ENCODE measurements around the gene ASRGL1.

The ASRGL1 gene

GRCh38 chr11:62337303-62338181 lies at the start of gene ASRGL1:
ASRGL1 (plus strand) TSS chr11:62337448; CDS start chr11:62337978, 530 bp downstream.
- no peak for TF ChIP-seq CTCF (IDR thresholded peaks at IDR 0.05; ENCODE audit: low read depth, low read length)
- DNase-seq (ENCODE audit: extremely low read depth, low read depth): no peak

DNA sequence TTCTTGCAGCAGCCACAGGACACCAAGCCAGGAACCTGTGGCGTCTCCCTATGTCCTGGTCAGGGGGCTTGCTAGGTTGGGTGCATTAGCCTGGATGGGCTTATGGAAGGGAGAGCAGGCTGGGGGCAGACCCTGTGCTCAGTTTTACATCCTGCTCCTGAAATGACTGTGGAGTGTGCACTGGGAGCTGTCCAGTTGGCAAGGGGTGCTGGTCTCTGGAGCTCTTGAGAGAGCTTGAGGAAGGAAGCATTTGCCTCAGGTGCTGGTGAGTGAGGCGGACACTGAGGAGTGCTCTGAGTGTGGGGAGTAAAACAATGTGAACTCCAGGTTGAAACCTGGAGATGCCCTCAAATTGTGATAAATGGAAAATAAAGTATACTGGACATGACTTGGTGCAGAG lies 41.7 kb upstream of the ASRGL1 start:
- DNase-seq (ENCODE audit: extremely low read depth, low read depth): no peak
- no peak for TF ChIP-seq CTCF (IDR thresholded peaks at IDR 0.05; ENCODE audit: low read depth, low read length)

- no peak for TF ChIP-seq CTCF (IDR thresholded peaks at IDR 0.05; ENCODE audit: low read depth, low read length)
- no peak for DNase-seq (ENCODE audit: extremely low read depth, low read depth)
These were observed 38.3 kb upstream of the ASRGL1 start, which contains the start of gene SCGB1D4 for GRCh38 chr11:62298975-62299374. SCGB1D4 (minus strand) TSS chr11:62299075; CDS start chr11:62299010, 65 bp downstream.

- DNase-seq (ENCODE audit: extremely low read depth, low read depth): no peak
- no peak for TF ChIP-seq CTCF (IDR thresholded peaks at IDR 0.05; ENCODE audit: low read depth, low read length)
These were observed 31.0 kb upstream of the ASRGL1 start for GRCh38 chr11:62306227-62306626.

DNA sequence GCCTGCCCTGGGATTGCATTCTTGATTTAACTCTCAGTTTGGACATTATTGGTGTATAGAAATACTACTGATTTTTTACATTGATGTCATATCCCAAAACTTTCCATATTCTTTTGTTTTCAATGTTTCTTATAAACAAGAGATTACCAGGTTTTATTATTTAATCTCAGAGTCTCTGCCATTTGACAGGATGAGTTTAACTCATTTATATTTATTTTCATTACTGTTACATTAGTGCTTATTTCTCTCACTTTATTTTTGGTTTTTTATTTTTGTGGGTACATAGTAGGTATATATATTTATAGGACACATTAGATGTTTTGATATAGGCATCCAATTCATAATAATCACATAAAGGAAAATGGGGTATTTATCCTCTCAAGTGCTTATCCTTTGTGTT lies 29.3 kb upstream of the ASRGL1 start:
- TF ChIP-seq CTCF (IDR thresholded peaks at IDR 0.05; ENCODE audit: low read depth, low read length): no peak
- no peak for DNase-seq (ENCODE audit: extremely low read depth, low read depth)

- DNase-seq (ENCODE audit: extremely low read depth, low read depth): no peak
- no peak for TF ChIP-seq CTCF (IDR thresholded peaks at IDR 0.05; ENCODE audit: low read depth, low read length)
These were observed 27.3 kb upstream of the ASRGL1 start for GRCh38 chr11:62309991-62310390.

GRCh38 chr11:62315431-62315830 lies 21.8 kb upstream of the ASRGL1 start:
- no peak for TF ChIP-seq CTCF (IDR thresholded peaks at IDR 0.05; ENCODE audit: low read depth, low read length)
- DNase-seq (ENCODE audit: extremely low read depth, low read depth): no peak
